Ovary (tissue), 9 donors: Measurements from ENCODE around the gene MTHFD1L. TPM values are rescaled to one million over a fixed set of nuclear protein-coding genes. Genes with fewer than 3 reads are reported as not detected.

Source experiments
- DNase-seq, 5 donors: peaks; one replicate each; pipeline ENCODE4 v3.0.0-alpha.2; 2019 to 2020
- H3K27ac ChIP-seq, 2 donors: fragments of 200-600 bp; one replicate each; pipeline versions ENCODE4 v1.5.1 to v1.8.0; 2019 to 2022
- H3K27me3 ChIP-seq: fragments of 200-600 bp; one replicate; pipeline ENCODE4 v1.8.0; 2022
- H3K36me3 ChIP-seq: fragments of 200-600 bp; sonication (generic); one replicate; pipeline ENCODE4 v1.5.1; 2019
- H3K4me1 ChIP-seq: one replicate; pipeline ENCODE4 v1.8.1; 2013; ENCODE audit warnings: mild to moderate bottlenecking, moderate library complexity; ENCODE audit not compliant: insufficient read depth
- H3K4me3 ChIP-seq: fragments of 200-600 bp; sonication (generic); one replicate; pipeline ENCODE4 v1.5.1; 2017
- H3K9me3 ChIP-seq, 2 donors: fragments of 200-600 bp in 1 of 2; sonication (generic) in 1 of 2; one replicate each; pipeline versions ENCODE4 v1.5.1 to v1.8.1; 2013 to 2019; ENCODE audit warnings: mild to moderate bottlenecking in 1 of 2, moderate library complexity in 1 of 2
- EP300 ChIP-seq: sonication (generic); formaldehyde crosslinking; IDR thresholded peaks from one replicate; pipeline ENCODE4 v1.6.1; 2017; ENCODE audit warnings: antibody characterized with exemption
- POLR2A ChIP-seq: fragments of 450-650 bp; IDR thresholded peaks from one replicate; pipeline ENCODE4 v1.6.1; 2017; ENCODE audit warnings: antibody characterized with exemption, mild to moderate bottlenecking, moderate library complexity
- WGBS, 3 donors: extraction: QIAGEN DNeasy Blood & Tissue Kit in 1 of 3; methylation state at CpG; one replicate each; pipeline versions ENCODE4 v1.1.5 to v1.1.7; 2013 to 2017; 5-methylcytosine and 5-hydroxymethylcytosine counted together
- intact Hi-C, 4 donors: fragments of 100-400 bp; cut with DNase I; formaldehyde crosslinking; loops; one replicate each; pipeline versions ENCODE4 v1.11.0 to v1.15.1; 2022 to 2023
- polyA plus RNA-seq, 2 donors: library from polyadenylated mRNA; stranded (reverse); fragments of 200-250 nt in 1 of 2; fragments of 350-450 nt in 1 of 2; fragmentation: Illumina TruSeq in 1 of 2; extraction: RNeasy Lipid Tissue Mini Kit (QIAGEN cat#74804) in 1 of 2; gene quantifications; one replicate each; pipeline ENCODE4 v1.2.3, GENCODE V29; 2013 to 2014
- total RNA-seq, 7 donors: library from RNA; depleted of rRNA in 2 of 7; stranded (reverse); fragments of >200 nt in 2 of 7; fragmentation: NEBNext Ultra II Directional in 3 of 7; extraction: Animal tissue kit (Norgen Biotek cat#: 25700) in 3 of 7; gene quantifications; one replicate each; pipeline versions ENCODE4 v1.1.0 to v1.2.4, GENCODE V29; 2016 to 2023
- TF ChIP-seq, protein P1 (sequence below), 3 donors: fragments of 450-650 bp in 2 of 3; fragments of 200-600 bp in 1 of 3; IDR thresholded peaks; one replicate each; pipeline versions ENCODE4 v1.5.1 to v1.8.0; 2016 to 2022; ENCODE audit warnings: antibody characterized with exemption in 3 of 3, mild to moderate bottlenecking in 1 of 3
- donor health status: DM: no; HTN: no; CAD: no; lungs with moderate emphysema.
- donor health status: DM: no; HTN: no; CAD: no.
- donor health status: Bipolar disorder and iron deficiency.
- donor health status: DM: yes; HTN: yes; CAD: no.
- donor health status: DM: no; HTN: no; CAD: no.
- donor health status: DM: yes; HTN: yes; CAD: no.

The MTHFD1L gene
- total and polyA plus RNA-seq, 9 donors = 13.0 to 91.1 (median 23.6) TPM

DNA sequence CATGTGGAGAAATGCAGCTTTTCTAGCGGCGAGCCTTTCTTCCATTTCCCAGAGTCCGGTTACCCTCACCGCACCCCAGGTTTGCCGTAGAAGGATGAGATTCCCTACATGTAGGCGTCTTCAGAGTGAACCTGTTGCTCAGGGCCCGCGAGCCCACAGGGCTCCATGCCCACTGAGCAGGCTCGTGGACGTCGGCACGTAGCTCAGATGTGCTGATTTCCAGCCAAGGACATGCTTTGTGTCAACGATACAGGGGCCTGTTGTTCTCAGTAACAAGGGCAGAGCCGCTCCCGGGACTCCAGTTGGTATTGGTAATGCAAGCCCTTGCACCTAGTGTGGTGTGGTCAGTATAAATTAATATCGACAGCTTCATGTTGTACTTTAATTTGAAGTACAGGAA lies 159.6 kb downstream of the MTHFD1L start:
- Histone ChIP-seq H3K27ac (no peak overlapping the region), H3K9me3 (no peaks in the 10 kb centered on the region), H3K27me3 (no peaks in the 10 kb centered on the region), H3K4me1 (peaks cover 4% of the 10 kb centered on the region), H3K36me3 (no peaks in the 10 kb centered on the region), H3K4me3 (no peak overlapping the region)
- intact Hi-C loops = no loop called here
- peak in 1 of 5 donors; percentile 17 for DNase-seq
- TF ChIP-seq POLR2A (no peak), EP300 (no peak)
- TF ChIP-seq, protein P1, sequence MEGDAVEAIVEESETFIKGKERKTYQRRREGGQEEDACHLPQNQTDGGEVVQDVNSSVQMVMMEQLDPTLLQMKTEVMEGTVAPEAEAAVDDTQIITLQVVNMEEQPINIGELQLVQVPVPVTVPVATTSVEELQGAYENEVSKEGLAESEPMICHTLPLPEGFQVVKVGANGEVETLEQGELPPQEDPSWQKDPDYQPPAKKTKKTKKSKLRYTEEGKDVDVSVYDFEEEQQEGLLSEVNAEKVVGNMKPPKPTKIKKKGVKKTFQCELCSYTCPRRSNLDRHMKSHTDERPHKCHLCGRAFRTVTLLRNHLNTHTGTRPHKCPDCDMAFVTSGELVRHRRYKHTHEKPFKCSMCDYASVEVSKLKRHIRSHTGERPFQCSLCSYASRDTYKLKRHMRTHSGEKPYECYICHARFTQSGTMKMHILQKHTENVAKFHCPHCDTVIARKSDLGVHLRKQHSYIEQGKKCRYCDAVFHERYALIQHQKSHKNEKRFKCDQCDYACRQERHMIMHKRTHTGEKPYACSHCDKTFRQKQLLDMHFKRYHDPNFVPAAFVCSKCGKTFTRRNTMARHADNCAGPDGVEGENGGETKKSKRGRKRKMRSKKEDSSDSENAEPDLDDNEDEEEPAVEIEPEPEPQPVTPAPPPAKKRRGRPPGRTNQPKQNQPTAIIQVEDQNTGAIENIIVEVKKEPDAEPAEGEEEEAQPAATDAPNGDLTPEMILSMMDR (IDR thresholded peaks at IDR 0.05) = no peak
- 87 to 90% (median 90%) methylated on average over 16 of the region's 16 CpGs for WGBS, 3 donors

DNA sequence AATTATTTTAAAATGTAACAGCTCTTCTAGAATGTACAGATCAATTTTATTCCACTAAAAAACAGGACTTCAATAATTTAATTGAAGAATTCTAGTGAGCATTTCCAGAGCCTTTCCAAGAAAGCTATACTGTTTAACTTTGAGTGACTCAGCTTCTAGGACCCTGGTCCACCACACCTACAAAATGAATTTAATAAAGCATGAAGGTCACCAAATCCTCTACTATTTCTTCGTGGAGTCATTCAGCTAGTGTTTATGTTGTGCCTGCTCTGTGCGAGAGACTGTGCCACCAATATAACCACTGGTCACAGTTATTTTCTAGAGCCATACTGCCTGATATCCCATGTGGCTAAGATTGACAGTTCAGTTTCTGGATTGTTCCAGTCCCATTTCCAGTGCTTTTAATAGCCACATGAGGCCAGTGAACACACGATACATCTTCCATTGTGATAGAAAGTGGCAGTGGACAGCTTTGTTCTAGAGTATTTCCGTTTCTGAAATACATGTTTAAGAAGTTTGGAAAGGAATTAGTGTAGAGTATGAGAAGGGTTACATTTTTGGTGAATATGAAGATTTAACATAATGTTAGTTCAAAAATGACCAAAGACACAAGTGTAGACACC lies 160.7 kb downstream of the MTHFD1L start:
- Histone ChIP-seq H3K36me3 (no peaks in the 10 kb centered on the region), H3K27ac (no peak overlapping the region), H3K4me1 (peaks cover 4% of the 10 kb centered on the region), H3K4me3 (no peak overlapping the region), H3K9me3 (no peaks in the 10 kb centered on the region), H3K27me3 (no peaks in the 10 kb centered on the region)
- DNase-seq = no peak
- TF ChIP-seq POLR2A (no peak), EP300 (no peak)
- TF ChIP-seq, protein P1 (IDR thresholded peaks at IDR 0.05) = no peak
- intact Hi-C loops = no loop called here
- 91 to 93% (median 91%) methylated on average over 4 of the region's 4 CpGs for WGBS, 3 donors

DNA sequence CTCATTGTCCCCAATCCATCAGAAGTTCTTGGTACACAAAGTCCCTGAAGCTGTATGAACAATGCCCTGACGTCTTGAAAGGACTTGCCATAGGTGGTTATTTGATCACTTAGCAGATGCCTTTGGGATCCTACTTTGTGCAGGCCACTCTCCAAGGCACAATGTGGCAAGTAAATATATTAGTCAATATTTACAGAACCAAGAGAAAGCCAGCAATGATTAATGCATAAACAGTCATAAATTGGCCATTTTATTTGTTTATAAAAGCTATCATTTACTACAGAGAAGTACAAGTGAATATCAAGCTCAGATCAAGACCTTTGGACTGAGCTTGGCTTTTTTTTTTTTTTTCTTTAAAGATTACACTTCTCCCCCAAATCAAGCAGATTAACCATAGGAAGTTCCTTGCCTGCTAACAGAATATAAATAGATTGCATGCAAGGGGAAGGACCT lies 161.8 kb downstream of the MTHFD1L start:
- intact Hi-C loops = no loop called here
- Histone ChIP-seq H3K36me3 (no peaks in the 10 kb centered on the region), H3K9me3 (no peaks in the 10 kb centered on the region), H3K27me3 (no peaks in the 10 kb centered on the region), H3K27ac (no peak overlapping the region), H3K4me1 (no peaks in the 10 kb centered on the region), H3K4me3 (no peak overlapping the region)
- no peak for TF ChIP-seq EP300
- no peak for TF ChIP-seq POLR2A
- TF ChIP-seq, protein P1 (IDR thresholded peaks at IDR 0.05) = no peak
- DNase-seq = no peak
- WGBS, 3 donors = 78 to 97% (median 90%) methylated on average over 1 of the region's 1 CpG

DNA sequence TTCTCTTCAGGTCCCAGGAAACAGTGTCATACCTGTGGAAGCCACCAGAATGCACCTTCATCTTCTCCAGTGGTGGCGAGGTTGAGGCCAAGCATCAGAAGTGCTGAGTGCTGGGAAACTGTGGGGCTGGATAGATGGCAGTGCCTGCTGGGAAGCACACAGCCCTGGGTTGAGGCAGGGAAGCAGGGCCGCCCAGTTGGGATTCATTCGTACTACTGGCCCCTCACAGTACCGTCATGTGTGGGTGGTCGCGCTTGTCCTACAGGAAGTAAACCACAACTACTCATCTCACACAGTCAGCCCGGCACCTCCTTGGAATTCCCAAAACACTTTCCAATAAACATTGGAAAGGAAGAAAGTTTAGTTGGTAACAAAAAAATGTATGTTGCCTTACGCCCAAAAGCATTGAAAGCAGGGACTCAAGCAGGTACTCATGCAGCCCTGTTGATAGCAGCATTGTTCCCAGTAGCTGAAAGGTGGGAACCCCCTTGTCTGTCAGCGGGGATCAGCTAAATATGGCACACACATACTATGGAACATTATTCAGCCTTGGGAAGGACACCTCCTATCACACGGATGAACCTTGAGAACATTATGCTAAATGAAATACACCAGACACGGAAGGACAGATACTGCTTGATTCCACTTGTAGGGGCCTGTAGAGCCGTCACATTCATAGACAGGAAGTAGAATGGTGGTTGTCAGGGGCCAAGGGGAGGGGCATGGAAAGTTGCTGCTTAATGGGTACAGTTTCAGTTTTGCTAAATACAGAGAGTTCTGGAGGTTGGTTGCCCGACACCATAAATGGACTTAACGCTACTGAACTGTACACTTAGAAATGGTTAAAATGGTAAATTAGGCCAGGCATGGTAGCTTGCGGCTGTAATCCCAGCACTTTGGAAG lies 162.7 kb downstream of the MTHFD1L start:
- no peaks in the 10 kb centered on the region for H3K27me3 ChIP-seq
- H3K4me1 ChIP-seq = no peaks in the 10 kb centered on the region
- H3K27ac ChIP-seq = no peak overlapping the region
- TF ChIP-seq POLR2A = no peak
- TF ChIP-seq, protein P1 (IDR thresholded peaks at IDR 0.05) = no peak
- TF ChIP-seq EP300 = no peak
- H3K36me3 ChIP-seq = no peaks in the 10 kb centered on the region
- H3K9me3 ChIP-seq = no peaks in the 10 kb centered on the region
- 95 to 98% (median 96%) methylated on average over 15 of the region's 15 CpGs for WGBS, 3 donors
- peak in 1 of 5 donors; percentile 8 for DNase-seq
- no peak overlapping the region for H3K4me3 ChIP-seq
- intact Hi-C loops = no loop called here
